ENCODE data around the gene LYRM9.
"Not testable (repeated sequence)": the region's sequence is repeated elsewhere in the genome, so short reads cannot be mapped to it uniquely, and the experiment has no call there.

The LYRM9 gene

DNA sequence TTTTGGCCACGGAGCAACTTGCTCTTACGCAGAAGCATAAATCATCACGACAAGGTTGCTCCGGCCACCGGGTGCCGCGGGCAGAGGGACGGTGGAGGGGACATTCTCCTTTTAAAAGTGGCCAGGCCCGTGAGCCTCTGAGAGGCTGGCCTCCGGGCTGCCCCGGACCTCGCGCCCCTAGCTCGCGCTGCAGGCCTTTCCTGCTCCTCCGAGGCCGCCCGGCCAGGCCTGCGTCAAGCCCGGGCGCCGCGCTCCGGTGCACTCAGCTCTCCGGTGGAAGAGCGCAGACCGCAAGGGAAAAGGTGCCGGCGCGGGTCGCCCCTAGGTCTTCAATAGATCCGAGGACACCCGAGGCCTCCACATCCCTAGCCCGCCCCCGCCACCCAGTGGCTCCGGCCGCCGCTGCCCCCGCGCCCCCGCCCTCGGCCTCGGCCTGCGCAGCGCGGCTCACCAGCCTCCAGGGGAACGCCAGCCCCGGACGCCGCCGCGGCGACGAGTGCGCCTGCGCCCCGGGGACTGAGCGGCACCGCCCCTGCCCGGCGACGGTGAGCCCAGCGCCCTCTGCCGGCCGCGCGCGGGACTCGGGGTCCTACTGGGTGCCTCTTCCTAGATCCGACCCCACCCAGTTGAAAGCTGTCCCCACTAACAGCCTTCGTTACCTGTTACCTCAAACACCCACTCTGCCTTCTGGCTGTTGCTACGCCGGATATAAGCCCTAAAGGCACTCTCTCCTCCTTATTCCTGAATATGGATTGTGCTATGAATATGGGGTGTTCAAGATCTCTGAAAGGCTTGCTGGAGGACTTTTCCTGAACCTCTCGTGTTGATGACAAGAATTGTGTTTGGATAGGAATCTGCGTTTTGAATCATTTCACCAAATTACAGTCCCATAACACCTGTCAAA lies at the start of gene LYRM9:
Gene LYRM9, minus strand, starts transcription at position 500 of the 904 bp plus-strand sequence. CDS start 10,671 bp downstream, outside the sequence.
- peak; percentile 90 for DNase-seq (ENCODE audit: low spot score)

DNA sequence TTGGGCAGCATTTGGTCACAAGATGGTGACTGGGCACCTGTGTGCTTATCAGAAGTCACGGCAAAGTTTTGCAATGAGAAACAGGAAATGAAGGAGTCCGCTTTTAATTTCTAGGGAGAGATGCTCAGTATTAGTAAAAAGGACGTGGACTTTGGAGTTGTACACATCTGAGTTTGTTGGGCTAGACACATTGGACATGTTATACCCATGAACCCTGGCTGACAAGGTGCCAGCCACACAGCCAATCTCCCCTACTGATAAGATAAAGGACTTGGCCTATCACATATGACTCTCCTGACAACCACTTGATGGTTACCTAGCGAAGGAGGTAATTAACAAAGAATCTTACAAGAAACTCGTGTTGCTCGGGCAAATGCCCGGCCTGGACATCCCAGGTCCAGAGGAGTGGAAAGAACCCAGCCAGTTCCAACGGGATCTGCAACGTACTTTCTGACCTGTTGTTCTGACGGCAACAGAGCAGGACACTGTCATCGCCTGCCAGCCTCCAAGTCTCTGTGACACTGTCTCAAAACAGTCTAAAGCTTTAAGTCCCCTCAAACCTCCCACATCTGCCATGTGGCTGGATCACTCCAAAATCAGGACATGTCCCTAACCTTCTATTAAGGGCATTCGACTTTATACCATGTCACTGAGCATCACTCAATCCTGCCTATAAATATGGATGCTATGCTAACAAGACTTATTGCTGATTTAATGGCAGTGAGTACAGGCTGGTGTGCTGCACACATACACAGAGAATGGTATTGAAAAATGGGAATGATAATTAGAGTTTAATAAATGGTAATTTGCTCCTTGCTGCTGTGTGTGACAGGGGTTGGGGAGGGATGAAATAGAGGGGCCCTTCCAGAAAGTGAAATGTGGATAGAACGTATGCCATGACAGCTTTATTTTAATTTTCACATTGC lies 47.6 kb upstream of the LYRM9 start:
- DNase-seq (ENCODE audit: low spot score) = no peak

DNA sequence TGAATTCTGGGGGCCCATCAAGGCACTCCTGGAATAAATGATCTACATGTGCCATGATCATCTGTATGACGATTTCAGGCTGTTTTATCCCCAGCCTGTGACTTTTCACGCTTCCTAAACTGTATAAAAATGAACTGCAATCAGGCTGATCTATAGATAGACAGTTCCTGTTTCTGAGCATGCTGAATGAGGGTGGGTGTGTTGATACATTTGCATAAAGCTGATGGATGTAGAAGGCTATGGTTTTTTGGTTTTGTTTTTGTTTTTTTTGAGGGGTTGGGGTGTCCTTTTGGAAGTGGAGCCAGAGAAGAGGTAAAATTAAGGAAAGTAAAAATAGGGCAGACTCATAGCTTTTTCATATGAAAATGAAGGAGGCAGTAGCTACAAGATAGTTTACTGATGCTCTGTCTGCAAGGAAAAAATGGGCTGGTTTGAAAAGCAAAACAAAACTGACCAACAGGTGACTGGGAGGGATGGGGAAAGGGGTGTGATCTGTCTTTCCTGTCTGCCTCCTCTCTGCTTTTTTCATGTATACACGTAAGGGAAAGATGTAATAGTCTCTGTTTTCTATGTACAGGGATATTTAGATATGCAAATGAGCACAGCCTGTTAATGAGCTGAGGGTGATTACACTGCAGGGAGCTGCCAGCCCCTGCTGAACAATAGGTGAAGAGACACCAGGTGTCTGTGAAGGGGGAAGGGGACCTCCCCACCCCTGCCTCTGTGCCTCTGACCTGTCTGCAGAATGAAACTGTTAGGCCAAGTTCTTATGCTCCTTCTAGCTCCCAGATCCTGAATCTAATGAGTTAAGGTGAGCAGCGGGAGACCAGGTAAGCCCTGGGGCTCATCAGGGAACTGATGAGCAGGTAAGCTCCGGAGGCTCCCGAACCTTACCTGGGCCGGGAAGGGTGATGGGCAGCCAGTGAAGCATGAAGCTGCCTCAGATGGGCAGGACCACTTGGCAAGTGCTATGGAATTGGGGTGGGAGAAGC lies 46.6 kb upstream of the LYRM9 start:
- peak; percentile 54 for DNase-seq (ENCODE audit: low spot score)

DNA sequence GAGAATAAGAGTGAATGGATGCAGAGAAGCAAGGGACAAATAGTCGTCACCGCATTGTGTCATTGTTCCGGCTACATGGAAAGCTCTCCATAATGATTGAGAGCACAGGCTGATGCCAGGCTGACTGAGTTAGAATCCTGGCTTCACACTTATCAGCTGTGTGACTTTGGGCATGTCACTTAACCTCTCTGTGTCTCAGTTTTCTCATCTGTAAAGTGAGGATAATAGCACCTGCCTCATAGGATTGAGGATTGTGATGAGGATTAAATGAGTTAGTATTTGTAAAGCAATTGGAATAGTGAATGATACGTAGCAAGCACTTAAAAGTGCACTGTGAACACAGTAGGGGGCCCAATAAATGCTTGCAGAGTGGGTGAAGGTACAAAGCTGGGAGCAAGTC lies 45.7 kb upstream of the LYRM9 start:
- no peak for DNase-seq (ENCODE audit: low spot score)

DNA sequence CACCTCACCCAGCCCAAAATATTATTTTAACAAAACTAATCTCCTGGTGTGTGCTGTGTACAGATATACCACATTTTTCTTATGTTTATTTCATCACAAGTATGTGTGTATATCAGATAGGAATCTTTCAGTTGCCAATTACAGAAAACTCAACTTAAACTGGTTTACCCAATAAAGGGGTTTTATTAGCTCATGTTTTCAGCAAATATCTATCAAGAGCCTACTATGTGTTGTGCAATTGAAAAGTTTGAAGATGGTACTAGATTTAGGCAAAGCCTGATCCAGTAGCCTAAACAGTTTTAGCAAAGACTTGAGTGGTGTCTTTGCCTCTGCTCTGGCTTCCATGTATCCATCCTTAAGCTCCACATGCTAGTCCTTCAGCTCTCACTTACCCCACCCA lies 45.1 kb upstream of the LYRM9 start:
- no peak for DNase-seq (ENCODE audit: low spot score)

DNA sequence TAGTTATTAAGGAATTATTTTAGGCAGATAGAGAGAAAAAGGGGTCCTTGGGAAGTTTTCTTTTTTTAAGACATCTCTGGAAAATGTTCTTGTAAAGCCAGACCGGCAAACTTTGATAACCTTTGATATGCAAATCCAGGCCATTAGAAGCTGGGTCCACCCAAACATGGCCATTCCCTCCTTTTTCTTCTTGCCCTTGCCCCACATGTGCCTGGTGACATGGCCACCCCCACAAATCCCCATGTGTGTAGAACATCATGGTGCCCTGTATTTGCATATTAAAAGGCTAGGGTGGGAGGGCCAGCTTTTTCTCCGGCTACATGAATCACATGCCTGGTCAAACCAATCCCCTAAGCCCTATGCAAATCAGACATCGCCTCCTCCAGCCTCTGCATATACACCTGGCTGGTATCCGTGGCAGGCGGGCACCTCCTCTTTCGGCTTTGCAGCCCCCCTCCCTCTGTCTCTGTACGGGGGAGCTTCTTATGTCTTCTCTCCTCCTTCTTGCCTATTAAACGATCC lies 43.9 kb upstream of the LYRM9 start:
- no peak for DNase-seq (ENCODE audit: low spot score)

DNA sequence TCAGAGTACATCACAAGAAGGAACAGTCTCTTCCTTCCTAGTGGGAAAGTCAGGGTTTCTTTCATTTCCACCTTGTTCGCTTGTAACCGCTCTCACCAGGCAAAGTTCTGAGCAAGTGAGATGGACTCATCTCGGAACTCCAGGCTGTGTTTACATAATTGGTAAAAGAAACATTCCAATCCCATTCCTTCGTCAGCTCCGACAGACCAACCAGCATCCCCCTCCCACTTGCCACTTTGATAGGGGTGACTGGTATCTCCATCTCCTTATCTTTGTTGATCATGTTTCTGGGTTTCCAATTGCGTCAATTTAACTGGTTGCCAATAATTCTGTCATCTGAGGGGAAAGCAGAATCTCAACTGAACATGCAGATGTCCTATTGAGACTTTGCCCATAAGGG lies 36.8 kb upstream of the LYRM9 start:
- DNase-seq (ENCODE audit: low spot score) = no peak

DNA sequence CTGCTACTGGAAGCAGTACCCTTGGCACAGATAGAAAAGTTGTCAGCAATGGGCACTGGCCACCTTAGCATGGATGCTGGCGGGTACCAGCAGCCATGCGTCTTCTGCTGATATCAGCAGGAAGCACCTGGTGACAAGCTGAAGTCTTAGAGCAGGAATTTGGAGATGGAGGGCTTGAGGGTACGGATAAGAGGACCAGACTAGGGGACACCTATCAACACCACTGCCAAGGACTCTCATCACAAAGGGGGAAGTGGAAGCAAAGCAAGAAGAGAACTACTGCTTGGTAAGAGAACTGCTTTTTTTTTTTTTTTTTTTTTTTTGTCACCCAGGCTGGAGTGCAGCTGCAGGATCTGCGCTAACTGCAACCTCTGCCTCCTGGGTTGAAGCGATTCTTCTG lies 35.4 kb upstream of the LYRM9 start:
- DNase-seq (ENCODE audit: low spot score) = no peak

DNA sequence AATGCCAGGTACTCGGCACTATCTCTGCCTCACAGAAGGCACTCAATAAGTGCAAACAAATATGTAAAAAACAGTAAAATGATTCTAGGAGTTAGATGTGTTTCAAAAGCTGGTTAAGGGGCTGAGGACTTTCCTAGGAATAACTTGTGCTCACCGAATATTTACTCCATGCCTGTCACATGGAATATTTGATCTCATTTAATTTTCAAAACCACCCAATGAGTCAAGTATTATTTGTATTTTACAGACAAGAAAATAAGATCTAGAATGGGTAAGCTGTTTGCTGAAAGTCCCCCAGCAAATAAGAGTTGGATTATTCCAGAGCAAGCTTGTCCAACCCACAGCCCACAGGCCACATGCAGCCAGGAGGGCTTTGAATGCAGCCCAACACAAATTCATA lies 34.6 kb upstream of the LYRM9 start:
- no peak for DNase-seq (ENCODE audit: low spot score)

DNA sequence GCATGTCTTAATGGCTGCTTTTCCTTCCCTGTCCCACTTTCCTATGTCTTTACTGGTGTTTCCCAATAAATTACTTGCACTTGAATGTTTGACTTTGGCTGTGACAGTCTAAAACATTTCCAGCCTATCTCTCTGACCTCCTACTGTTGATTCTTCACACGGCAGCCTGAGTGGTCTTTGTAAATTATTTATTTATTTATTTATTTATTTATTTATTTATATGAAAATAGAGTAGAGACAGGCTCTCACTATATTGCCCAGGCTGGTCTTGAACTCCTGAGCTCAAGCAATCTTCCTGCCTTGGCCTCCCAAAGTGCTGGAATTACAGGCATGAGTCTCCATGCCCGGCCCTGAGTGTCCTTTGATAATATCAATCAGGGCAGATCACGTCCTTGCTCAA lies 28.4 kb upstream of the LYRM9 start:
- DNase-seq (ENCODE audit: low spot score) = no peak

DNA sequence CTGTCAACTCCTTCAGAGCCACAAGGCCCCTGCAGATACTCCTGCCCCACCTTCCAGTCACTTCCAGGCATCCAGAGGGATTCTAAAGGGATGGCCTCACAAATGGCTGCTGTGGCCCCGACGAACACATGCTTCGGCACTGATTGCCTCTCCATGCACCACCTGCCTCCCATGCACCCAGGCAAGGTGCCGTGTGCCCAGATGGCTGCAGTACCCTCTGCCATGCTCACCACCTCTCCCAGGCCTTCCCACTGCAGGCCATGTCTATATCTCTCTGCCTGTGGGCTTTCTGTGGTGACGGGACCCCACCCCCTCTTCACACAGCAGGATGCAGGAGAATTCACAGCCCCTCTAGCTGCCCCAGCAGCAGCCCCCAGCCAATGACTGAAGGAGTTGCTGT lies 27.9 kb upstream of the LYRM9 start:
- DNase-seq (ENCODE audit: low spot score) = no peak

DNA sequence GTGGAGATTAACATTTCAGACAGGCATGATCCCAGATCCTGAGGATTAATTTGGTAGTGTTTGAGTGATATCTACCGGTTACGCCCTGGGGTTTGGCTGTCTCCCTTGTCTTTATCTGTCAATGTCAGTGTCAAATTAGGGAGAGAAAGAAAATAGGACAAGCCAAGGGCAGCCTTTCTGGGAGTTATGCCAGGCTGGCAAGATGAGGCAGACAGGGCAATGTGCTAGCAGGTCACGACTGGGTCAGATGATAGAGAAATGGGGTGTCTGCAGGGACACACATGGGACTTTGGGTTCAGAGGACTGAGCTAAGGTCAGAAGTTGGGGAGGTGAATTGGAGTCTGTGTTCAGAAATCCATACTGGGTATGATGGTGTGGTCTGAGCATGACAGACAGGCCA lies 27.4 kb upstream of the LYRM9 start:
- DNase-seq (ENCODE audit: low spot score) = no peak

DNA sequence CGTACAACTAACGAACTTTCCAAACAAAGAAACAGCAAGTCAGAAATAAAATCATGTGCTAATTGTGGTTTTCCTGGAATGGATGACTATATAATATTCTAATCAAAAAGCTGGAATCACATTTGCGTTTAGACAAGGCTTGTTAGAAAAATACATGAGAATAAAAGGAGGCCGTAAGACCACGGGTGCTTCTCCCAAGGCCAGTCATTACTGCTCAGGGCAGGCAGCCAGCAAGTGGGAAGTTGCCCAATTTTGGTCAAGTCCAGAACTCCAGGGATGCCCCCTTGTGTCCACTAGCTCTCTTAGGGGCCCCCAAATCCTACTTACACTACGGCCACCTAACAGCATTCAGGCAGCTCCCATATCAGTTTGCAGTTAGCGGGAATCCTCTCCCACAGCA lies 25.9 kb upstream of the LYRM9 start:
- DNase-seq (ENCODE audit: low spot score) = no peak

DNA sequence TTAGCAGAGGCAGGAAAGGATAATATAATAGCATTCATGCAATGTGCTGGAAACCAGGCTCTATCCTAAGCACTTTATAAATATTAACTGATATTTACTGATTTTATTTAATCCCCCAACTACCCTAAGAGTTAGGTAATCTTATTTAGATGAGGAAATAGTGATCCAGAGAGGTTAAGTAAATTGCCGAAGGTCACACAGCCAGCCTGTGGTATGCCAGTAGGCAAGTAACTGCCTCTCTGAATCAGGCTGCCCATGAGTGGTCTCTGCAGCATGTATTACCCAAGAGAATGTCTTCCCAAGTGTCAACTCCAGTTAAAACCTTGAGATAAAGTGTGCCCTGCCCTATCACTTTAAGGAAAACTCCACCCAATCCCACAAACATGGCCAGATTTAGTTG lies 25.3 kb upstream of the LYRM9 start:
- no peak for DNase-seq (ENCODE audit: low spot score)

DNA sequence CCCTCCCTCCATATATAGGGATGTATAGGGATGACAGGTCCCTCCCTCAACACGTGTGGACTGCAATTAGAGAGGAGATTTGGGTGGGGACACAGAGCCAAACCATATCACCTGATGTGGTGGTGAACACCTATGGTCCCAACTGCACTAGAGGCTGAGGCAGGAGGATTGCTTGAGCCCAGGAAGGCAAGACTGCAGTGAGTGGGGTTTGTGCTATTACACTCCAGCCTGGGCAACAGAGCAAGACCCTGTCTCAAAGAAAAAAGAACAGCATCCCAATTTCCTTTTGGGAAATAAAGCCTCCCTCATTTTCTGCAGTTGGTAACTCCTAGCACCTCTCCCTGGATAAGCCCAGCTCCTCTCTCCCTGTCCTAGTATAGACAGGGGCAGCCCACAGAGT lies 23.8 kb upstream of the LYRM9 start:
- no peak for DNase-seq (ENCODE audit: low spot score)

DNA sequence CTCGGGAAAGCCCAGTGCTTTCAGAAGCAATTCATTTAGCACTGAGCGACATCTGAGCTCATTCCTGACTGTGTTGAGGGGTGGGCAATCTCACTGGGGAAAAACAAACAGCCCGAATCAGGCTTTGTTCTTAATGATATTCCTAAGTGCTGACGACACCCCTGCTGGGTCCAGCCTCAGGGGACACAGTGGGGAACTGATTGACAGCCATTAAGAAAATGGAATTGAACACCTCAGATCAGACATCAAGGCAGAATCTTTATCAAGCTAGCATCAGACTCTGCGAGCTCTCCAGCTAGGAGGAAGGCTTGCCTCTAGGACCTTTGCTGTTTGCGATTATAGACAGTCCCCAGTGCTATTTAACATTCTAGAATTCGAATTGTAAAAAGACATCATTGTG lies 22.5 kb upstream of the LYRM9 start:
- DNase-seq (ENCODE audit: low spot score) = no peak

DNA sequence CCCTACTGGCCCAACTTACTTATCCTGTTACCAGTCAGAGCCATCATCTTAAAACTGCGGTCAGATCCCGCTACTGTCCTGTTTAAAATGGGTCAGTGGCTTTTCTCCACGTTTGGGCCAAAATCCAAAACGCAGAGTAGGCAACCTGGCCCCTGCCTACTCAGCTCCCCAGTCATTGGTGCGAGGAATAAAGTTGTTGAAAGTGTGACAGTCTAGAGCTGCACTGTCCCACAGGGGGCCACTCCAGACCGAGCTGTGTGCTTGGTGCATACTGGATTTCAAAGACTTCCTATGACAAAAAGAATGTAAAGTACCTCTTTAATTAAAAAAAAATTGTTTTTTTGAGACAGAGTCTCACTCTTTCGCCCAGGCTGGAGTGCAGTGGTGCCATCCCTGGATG lies 21.2 kb upstream of the LYRM9 start:
- no peak for DNase-seq (ENCODE audit: low spot score)

DNA sequence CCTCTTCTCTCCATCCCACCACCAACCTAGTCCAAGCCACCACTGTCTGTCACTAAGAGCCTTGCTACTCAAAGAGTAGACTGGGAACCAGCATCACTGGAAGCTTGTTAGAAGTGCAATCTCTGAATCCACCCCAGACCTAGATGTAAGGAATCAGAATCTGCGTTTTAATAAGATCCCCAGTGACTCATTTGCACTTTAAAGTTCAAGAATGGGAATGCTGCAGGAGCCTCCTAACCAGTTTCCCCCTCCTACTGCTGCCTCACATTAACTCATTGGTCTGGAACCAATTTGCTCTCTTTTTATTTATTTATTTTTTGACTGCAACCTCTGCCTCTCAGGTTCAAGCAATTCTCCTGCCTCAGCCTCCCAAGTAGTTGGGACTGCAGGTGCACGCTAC lies 19.8 kb upstream of the LYRM9 start:
- DNase-seq (ENCODE audit: low spot score) = no peak

DNA sequence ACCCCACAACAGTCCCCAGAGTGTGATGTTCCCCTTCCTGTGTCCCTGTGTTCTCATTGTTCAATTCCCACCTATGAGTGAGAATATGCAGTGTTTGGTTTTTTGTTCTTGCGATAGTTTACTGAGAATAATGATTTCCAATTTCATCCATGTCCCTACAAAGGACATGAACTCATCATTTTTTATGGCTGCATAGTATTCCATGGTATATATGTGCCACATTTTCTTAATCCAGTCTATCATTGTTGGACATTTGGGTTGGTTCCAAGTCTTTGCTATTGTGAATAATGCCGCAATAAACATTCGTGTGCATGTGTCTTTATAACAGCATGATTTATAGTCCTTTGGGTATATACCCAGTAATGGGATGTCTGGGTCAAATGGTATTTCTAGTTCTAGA lies 19.1 kb upstream of the LYRM9 start:
- not testable (repeated sequence) for DNase-seq (ENCODE audit: low spot score)

DNA sequence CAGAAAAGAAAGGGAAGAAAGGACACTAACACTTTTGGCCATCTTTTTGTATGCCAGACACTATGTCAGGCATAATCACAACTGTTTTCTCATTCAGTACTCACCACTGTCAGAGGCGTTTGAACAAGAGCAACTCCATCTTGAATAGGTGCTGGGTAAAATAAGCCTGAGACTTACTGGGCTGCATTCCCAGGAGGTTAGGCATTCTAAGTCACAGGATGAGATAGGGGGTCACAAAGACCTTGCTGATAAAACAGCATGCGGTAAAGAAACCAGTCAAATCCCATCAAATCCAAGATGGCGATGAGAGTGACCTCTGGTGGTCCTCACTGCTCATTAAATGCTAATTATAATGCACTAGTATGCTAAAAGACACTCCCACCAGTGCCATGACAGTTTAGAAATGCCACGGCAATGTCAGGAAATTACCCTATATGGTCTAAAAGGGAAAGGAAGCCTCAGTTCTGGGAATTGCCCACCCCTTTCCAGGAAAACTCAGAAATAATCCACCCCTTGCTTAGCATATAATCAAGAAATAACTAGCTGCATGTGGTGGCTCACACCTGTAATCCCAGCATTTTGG lies 14.9 kb upstream of the LYRM9 start:
- DNase-seq (ENCODE audit: low spot score) = peak; percentile 20

DNA sequence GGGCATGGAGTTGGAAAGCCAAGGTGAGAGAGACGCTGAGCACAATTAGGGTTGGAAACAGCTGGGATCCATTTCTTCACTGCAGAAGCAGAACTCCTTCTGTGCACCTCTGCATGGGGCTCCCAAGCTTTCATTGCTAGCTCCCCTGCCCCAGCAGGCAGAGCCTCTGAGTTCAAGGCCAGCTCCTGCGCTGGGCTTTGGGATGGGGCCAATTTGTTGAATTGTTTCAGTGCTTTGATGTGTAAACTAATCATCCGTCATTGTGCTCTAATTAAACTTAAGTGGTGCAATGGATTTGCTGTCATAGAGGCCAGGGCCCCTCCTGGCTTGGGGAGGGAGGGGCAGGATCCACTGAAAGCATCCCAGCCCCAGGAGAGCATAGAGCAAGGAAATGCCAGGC lies 13.5 kb upstream of the LYRM9 start:
- DNase-seq (ENCODE audit: low spot score) = no peak
